GM19025 (cell line): ENCODE measurements around the gene ATP6V0A4.

ENCODE experiments used
- ATAC-seq: cut with Tn5 transposase; IDR thresholded peaks from one replicate; pipeline ENCODE4 v1.9.1; 2021; ENCODE audit warnings: mild to moderate bottlenecking, low read depth, moderate library complexity; ENCODE audit not compliant: unreplicated experiment

ATP6V0A4 gene

DNA sequence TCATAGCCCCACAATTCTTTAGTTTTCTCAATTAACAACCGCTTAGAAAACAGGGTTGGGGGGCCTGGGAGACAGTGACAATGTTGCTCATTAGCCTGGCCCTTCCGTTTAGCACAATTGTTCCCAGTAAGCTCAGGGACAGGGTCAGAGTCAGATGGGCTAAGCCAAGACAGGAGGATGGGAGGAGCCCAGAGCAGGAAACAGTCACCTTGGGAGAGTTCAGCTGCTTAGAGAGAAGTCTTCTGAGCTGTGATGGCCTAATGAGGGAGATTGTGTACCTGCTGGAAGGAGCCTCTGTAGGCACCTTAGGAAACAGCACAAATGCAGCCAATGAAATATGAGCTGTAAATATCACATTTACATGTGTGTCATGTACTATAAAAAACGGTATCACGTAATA is 132.7 kb downstream of the ATP6V0A4 start:
- no peak for ATAC-seq

DNA sequence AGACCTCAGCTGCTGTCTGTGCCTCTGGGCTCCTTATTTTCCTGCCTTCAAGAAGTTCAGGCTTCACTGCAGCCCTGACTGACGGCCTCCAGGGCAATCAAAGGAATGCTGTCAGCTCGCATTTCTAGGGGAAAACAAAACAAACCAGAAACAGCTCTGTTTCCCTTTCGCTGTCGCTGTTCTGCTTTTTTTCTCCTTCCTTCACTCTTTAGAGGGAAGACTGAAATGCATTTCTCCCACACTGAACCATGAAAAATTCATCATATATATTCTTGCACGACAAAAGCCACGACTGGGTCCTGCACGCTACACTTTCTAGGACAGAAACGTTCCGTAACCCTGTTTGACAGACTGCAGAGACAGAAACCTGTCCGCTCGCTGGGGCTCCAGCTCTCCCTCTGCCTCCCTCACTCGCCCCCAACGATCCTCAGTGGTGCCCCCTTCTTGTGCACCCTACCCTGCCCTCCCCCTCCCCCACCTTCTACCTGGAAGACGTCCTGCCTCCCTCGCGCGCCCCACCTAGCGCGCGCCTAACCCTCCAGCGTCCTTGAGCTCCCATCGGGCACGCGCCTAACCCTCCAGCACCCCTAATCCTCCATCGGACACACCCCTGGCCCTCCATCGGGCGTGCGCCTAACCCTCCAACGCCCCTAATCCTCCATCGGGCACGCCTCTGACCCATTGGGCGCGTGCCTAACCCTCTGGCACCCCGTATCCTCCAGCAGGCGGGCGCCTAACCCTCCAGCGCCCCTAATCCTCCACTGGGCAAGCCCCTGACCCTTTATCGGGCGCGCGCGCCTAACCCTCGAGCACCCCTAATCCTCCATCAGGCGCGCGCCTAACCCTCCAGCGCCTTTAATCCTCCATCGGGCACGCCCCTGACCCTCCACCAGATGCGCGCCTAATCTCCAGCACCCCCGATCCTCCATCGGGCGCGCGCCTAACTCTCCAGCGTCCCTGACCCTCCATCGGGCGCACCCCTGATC is 134.0 kb downstream of the ATP6V0A4 start:
- ATAC-seq: no peak

DNA sequence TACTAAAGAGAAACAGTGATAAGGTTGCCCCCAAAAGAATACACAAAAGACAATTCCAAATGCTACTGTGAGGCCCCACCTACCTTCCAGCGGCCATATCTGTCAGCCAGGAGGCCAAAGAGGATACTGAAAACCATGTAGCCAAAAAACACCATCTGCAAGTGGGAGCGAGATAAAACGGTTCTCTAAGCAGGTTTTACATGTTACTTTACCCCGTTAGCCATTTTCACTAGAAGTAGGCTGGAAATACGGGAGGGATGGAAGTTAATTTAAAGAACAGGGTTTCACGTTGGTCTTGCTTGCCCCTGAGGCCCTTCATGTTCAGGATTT is 135.0 kb downstream of the ATP6V0A4 start:
- no peak for ATAC-seq

DNA sequence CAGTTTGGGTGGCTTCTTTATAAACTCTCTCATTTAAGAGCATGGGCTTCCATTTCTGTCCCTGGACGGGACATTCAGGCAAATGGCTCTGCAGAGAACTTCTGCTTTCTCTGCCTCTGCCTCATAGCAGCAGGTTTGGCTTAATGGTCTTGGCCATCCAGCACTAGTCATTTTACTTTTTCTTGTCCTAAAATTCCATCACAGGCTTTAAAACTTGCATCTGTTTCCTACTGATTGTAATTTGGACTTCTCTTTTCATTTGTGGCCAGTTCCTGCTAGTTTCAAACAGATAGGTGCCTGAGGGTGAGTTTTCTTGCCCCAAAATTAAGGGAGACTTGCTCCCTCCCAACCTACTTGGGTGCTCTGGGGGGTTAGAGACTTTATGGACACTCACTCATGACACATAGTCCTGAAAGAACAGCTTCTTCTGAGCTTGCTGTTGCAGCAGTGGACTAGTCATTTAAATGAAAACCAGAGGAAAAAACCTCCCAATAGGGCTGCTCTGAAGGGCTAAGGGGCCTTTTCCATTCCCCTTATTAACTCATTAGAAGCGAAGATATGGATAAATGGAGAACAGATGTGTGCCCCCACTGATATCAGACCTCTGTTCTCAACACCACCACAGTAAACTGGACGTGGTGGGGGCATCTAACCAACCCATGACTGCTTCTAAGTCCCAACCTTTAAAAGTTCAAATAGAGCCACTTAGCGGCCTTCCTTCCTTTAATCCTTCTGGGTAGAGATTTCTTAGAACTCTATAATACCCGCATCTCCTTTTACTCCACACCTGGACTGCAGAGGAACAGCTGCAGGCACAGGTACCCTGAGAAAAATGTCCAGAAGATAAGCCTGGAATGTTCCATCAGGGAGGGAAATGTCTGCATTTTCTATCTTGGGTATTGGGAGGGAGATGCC is 135.7 kb downstream of the ATP6V0A4 start:
- ATAC-seq: no peak

DNA sequence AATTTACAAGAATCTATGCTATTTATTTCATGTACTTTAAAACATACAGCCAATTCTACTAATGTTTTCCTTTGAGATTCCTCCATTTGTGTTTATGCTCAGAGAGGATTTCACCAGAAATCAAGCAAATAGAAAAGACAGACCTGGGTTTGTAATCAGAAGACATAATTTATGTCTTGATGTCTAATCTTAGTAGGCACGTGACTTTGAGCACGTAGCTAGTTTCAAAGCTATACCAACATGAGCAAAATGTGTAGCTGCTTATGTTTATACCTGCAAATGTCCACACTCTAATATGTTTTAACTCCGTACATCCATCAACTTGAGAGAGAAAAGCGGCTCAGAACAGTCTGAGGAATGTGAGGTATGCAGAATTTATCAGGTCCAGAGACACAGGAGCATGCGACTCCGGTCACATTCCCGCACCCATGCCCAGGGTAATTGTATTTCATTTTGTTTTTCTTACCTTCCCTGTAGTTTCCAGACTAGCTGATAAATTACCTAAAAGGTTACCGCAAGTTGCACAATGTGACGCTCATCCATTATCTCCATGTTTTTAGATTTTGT is 136.8 kb downstream of the ATP6V0A4 start:
- ATAC-seq: no peak

DNA sequence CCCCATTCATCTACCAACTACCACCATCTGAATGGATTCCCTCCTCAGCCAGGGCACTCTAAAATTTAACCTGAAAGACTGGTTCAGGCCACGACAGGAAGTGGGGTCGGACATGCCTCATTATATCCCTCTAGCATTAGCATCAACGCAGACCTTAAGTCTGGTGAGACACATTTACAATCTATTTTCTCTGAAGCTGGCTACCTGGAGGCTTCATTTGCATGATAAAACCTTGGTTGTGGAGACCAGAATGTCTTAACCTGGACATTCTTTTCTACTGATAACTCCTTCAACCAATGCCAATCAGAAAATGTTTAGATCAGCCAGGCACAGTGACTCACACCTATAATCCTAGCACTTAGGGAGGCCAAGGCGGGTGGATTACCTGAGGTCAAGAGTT is 139.1 kb downstream of the ATP6V0A4 start:
- ATAC-seq: no peak

DNA sequence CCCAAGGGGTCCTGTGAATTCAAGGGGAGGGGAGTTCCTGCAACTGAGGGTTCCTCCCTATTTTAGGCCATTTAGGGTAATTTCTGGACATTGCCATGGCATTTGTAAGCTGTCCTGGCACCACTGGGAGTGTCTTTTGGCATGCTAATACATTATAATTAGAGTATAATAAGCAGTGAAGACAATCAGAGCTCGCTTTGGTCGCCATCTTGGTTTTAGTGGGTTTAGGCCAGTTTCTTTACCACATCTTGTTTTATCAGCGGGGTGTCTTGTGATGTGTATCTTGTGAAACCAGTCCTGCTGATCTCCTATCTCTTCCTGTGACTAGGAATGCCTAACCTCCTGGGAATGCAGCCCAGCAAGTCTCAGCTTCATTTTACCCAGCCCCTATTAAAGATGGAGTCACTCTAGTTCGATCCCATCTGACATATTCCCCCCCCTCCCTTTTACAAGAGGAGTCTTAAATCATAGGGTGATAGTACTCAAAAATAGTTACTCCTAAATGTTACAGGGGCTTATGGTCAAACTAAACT is 140.1 kb downstream of the ATP6V0A4 start:
- ATAC-seq: no peak

DNA sequence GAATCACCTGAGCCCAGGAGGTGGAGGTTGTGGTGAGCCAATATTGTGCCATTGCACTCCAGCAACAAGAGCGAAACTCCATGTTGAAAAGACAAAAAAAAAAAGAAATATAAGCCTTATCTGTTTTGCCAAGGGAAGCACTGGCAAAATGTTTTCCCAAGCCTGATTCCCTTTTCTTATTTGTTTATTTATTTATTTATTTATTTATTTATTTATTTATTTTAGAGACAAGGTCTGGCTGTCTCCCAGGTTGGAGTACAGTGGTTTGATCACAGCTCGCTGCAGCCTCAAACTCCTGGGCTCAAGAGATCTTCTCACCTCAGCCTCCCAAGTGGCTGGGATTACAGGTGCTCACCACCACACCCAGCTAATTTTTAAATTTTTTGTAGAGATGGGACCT is 141.0 kb downstream of the ATP6V0A4 start:
- ATAC-seq: no peak
